Upper lobe of right lung (tissue), 1 donor: Measurements from ENCODE around the gene ASTN2. TPM values are rescaled to one million over a fixed set of nuclear protein-coding genes. Genes with fewer than 3 reads are reported as not detected.

Source experiments
- ATAC-seq: fragments of 200-7000 bp; cut with Tn5 transposase; one replicate; pipeline ENCODE4 v1.9.1; 2020; ENCODE audit warnings: mild to moderate bottlenecking, moderate library complexity
- DNase-seq: peaks from one replicate; pipeline ENCODE4 v3.0.0-alpha.2; 2020
- H3K27ac ChIP-seq: fragments of 200-600 bp; one replicate; pipeline ENCODE4 v1.8.0; 2022
- H3K27me3 ChIP-seq: fragments of 200-600 bp; one replicate; pipeline ENCODE4 v1.8.0; 2022; ENCODE audit warnings: mild to moderate bottlenecking
- H3K36me3 ChIP-seq: fragments of 200-600 bp; one replicate; pipeline ENCODE4 v1.8.0; 2022
- H3K4me1 ChIP-seq: fragments of 200-600 bp; one replicate; pipeline ENCODE4 v1.8.0; 2022
- H3K4me3 ChIP-seq: fragments of 200-600 bp; one replicate; pipeline ENCODE4 v1.8.0; 2022; ENCODE audit warnings: mild to moderate bottlenecking
- H3K9me3 ChIP-seq: fragments of 200-600 bp; one replicate; pipeline ENCODE4 v1.8.0; 2022
- intact Hi-C: fragments of 100-400 bp; cut with DNase I; formaldehyde crosslinking; loops from one replicate; pipeline ENCODE4 v1.11.0; 2022
- total RNA-seq: library from RNA; stranded (reverse); fragmentation: NEBNext Ultra II Directional; extraction: Animal tissue kit (Norgen Biotek cat#: 25700); gene quantifications from one replicate; pipeline ENCODE4 v1.2.1, GENCODE V29; 2021
- TF ChIP-seq, protein P1 (sequence below): fragments of 200-600 bp; IDR thresholded peaks from one replicate; pipeline ENCODE4 v1.8.0; 2022; ENCODE audit warnings: antibody characterized with exemption
- donor health status: DM: no; HTN: yes; CAD: no; lungs with severe emphysema.

ASTN2 gene
- total RNA-seq, 1 donor from 2014 or later = 3.8 TPM

DNA sequence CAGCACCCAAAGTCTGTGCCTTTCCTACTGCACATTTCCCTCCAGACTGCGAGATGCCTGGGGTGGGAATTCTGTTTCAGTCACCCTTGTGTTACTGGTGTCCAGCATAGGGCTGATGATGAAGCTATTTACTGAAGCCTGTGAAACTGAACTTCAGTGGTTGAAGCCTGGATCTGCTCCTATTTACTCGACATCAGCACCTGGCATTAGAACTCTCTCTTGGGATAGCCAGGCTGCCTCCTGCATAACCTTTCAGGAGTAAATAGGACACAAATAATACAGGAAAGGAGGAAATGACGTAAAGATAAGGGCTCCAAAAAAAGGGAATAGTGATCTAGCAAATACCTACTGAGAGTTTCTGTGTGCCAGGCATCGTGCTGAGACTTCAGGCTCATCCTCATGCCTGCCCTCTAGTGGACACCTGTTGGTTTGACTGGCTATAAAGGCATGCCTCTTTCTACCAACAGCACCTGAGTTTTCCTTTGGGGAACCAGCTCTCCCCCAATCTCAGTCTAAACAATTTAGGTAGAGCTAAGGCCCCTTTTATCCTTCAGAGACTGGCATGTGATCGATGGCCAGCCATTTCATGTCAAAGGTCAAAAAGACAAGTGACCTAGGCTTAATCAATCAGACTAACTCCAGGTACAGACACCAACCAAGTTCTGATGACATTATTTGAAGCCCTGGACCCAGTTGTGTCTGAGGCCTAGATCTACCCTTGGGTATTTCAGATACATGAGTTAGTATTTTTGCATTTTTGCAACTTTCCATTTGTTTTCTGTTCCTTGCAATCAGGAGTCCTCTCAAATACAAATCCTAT lies 919.8 kb downstream of the ASTN2 start:
- ATAC-seq (peak; percentile 77), DNase-seq (no peak)
- no peaks in the 10 kb centered on the region for H3K9me3 ChIP-seq
- H3K27me3 ChIP-seq = no peaks in the 10 kb centered on the region
- no peaks in the 10 kb centered on the region for H3K36me3 ChIP-seq
- intact Hi-C loops = no loop called here
- TF ChIP-seq, protein P1, sequence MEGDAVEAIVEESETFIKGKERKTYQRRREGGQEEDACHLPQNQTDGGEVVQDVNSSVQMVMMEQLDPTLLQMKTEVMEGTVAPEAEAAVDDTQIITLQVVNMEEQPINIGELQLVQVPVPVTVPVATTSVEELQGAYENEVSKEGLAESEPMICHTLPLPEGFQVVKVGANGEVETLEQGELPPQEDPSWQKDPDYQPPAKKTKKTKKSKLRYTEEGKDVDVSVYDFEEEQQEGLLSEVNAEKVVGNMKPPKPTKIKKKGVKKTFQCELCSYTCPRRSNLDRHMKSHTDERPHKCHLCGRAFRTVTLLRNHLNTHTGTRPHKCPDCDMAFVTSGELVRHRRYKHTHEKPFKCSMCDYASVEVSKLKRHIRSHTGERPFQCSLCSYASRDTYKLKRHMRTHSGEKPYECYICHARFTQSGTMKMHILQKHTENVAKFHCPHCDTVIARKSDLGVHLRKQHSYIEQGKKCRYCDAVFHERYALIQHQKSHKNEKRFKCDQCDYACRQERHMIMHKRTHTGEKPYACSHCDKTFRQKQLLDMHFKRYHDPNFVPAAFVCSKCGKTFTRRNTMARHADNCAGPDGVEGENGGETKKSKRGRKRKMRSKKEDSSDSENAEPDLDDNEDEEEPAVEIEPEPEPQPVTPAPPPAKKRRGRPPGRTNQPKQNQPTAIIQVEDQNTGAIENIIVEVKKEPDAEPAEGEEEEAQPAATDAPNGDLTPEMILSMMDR = peak; percentile 67
- no peaks in the 10 kb centered on the region for H3K4me1 ChIP-seq
- H3K4me3 ChIP-seq = no peak overlapping the region
- no peak overlapping the region for H3K27ac ChIP-seq

DNA sequence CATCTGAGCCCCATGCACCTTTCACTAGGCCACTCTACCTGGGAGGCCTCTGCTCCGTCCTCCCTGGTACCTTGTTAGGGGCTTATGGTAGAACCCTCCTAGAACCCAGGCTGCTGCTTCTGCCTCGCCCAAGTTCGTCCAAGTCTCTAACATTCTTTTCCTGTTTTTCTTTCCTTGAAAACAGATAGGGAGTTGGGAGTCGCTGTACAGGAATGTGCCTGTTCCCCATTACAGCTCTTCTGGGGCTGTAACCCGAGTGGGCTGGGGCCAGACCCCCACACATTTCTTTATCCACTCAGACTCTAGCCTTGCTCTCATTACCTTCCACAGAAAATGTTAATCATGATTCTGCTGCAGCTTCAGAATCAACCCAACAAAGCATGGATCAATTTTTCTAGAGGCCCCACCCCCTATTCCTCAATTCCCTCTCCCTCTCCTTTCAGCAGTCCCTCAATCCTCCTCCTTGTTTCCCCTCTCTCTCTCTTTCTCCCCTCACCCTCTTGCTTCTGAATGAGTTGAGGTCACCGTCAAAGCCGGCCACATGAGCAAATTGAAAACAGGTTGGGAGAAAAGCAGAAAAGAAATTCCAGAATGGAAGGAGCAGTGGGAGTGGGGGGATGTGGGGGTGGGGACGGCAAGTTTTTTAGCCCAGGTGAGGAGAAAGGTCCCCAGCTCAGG lies 921.5 kb downstream of the ASTN2 start:
- H3K9me3 ChIP-seq = no peaks in the 10 kb centered on the region
- H3K4me1 ChIP-seq = no peaks in the 10 kb centered on the region
- no peak overlapping the region for H3K27ac ChIP-seq
- intact Hi-C loops = no loop called here
- no peaks in the 10 kb centered on the region for H3K36me3 ChIP-seq
- TF ChIP-seq, protein P1 = no peak
- ATAC-seq = no peak
- DNase-seq = no peak
- H3K4me3 ChIP-seq = no peak overlapping the region
- H3K27me3 ChIP-seq = no peaks in the 10 kb centered on the region

DNA sequence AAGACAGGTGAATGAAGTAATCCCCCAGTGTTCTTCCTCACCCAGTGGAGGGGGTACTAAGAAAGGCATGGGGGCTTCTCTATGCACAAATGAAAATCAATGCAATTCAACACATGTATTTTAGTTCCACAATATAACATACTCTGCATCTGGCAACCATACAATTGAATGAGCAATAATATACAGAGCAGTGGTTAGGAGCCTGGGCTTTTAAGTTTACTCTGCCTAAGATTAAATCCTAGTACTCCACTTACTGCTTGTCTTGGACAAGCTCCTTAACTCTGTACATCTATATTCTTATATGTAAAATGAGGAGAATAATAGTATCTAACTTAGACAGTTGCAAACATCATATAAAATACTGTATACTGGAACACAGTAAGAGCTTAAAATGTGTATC lies 923.2 kb downstream of the ASTN2 start:
- H3K27ac ChIP-seq = no peak overlapping the region
- ATAC-seq = no peak
- no peaks in the 10 kb centered on the region for H3K27me3 ChIP-seq
- TF ChIP-seq, protein P1 = no peak
- no peak overlapping the region for H3K4me3 ChIP-seq
- no peaks in the 10 kb centered on the region for H3K9me3 ChIP-seq
- no peaks in the 10 kb centered on the region for H3K4me1 ChIP-seq
- intact Hi-C loops = no loop called here
- H3K36me3 ChIP-seq = no peaks in the 10 kb centered on the region
- no peak for DNase-seq

DNA sequence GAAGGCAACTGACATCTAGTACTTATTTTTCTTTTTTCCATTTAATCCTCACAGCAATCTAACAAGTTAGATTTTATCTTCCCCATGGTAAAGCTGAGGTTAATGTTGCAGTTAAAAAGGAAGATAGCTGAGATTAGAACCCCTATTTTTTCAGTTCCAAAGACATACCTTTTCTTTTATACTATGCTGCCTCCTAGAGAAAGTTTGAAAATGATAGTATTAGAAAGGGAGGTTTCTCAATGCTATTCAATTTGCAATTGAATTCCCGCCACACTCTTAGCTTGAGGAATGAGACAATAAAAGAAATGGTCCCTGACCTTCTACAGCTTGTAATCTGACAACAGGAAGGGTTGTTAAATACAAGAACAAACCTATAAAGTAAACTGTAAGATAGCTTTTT lies 923.6 kb downstream of the ASTN2 start:
- Histone ChIP-seq H3K9me3 (no peaks in the 10 kb centered on the region), H3K36me3 (no peaks in the 10 kb centered on the region), H3K4me3 (no peak overlapping the region), H3K4me1 (no peaks in the 10 kb centered on the region), H3K27ac (no peak overlapping the region), H3K27me3 (no peaks in the 10 kb centered on the region)
- intact Hi-C loops = no loop called here
- DNase-seq (no peak), ATAC-seq (no peak)
- TF ChIP-seq, protein P1 = no peak

DNA sequence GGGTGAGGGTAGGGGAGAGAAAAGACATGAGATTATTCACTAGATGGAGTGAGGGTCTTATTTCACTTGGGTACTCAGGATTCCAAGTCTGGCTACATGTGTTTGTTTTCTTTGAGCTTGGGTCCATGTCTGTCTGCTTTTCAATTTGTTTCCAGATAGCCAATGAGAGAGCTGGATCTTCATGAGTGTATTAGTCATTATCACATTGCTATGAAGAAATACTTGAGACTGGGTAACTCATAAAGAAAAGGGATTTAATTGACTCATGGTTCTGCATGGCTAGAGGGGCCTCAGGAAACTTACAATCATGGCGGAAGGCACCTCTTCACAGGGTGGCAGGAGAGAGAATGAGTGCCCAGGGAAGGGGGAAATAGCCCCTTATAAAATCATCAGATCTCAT lies 924.5 kb downstream of the ASTN2 start:
- Histone ChIP-seq H3K27me3 (no peaks in the 10 kb centered on the region), H3K4me1 (no peaks in the 10 kb centered on the region), H3K9me3 (no peaks in the 10 kb centered on the region), H3K4me3 (no peak overlapping the region), H3K36me3 (no peaks in the 10 kb centered on the region), H3K27ac (no peak overlapping the region)
- TF ChIP-seq, protein P1 = no peak
- ATAC-seq = no peak
- intact Hi-C loops = no loop called here
- no peak for DNase-seq
